ENCODE measurements around the gene FTH1. TPM values are rescaled to one million over a fixed set of nuclear protein-coding genes. Genes with fewer than 3 reads are reported as not detected.

The FTH1 gene
- total RNA-seq, 1 experiment from 2014 or later = 2,484 TPM

DNA sequence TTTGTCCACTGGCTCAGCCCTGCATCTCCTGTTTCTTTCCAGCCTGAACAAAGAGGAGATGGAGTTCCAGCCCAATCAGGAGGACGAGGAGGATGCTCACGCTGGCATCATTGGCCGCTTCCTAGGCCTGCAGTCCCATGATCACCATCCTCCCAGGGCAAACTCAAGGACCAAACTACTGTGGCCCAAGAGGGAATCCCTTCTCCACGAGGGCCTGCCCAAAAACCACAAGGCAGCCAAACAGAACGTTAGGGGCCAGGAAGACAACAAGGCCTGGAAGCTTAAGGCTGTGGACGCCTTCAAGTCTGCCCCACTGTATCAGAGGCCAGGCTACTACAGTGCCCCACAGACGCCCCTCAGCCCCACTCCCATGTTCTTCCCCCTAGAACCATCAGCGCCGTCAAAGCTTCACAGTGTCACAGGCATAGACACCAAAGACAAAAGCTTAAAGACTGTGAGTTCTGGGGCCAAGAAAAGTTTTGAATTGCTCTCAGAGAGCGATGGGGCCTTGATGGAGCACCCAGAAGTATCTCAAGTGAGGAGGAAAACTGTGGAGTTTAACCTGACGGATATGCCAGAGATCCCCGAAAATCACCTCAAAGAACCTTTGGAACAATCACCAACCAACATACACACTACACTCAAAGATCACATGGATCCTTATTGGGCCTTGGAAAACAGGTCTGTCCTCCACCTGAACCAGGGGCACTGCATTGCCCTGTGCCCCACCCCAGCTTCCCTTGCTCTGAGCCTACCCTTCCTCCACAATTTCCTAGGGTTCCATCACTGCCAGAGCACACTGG lies 5.0 kb downstream of the FTH1 start:
- Histone ChIP-seq H3K36me3 (ENCODE audit: insufficient read depth, low read length, poor library complexity, severe bottlenecking) (peaks cover 38% of the 10 kb centered on the region), H3K9me3 (ENCODE audit: low read depth, low read length, poor library complexity, severe bottlenecking) (no peaks in the 10 kb centered on the region), H3K4me1 (ENCODE audit: insufficient read depth, low read length, poor library complexity, severe bottlenecking) (peaks cover 16% of the 10 kb centered on the region), H3K4me3 (ENCODE audit: low read depth, low read length, poor library complexity, severe bottlenecking) (no peak overlapping the region), H3K27me3 (replicated peaks; ENCODE audit: insufficient read depth, low read depth, low read length, poor library complexity) (no peaks in the 10 kb centered on the region), H3K27ac (ENCODE audit: low read depth, low read length, poor library complexity, severe bottlenecking) (no peak overlapping the region)
- BruUV-seq (replicated peaks) = no TSS peak
- no peak for DNase-seq (ENCODE audit: low spot score)
- ChIA-PET POLR2A (ENCODE audit: low non-redundant PET) (no interaction called here), CTCF (no interaction called here)
- intact Hi-C loops (cut with micrococcal nuclease; ENCODE audit: unreplicated experiment) = no loop called here
- no peak for TF ChIP-seq EZH2 (IDR thresholded peaks at IDR 0.05; ENCODE audit: borderline replicate concordance, low read depth, low read length, poor library complexity, severe bottlenecking)
- no peak for TF ChIP-seq CTCF (conservative IDR thresholded peaks at IDR 0.05; ENCODE audit: low read depth, low read length)

GRCh38 chr11:61961570-61962212 lies 5.7 kb downstream of the FTH1 start:
- ChIA-PET CTCF (no interaction called here), POLR2A (ENCODE audit: low non-redundant PET) (no interaction called here)
- intact Hi-C loops (cut with micrococcal nuclease; ENCODE audit: unreplicated experiment) = no loop called here
- no peak for DNase-seq (ENCODE audit: low spot score)
- Histone ChIP-seq H3K27ac (ENCODE audit: low read depth, low read length, poor library complexity, severe bottlenecking) (no peak overlapping the region), H3K4me3 (ENCODE audit: low read depth, low read length, poor library complexity, severe bottlenecking) (no peak overlapping the region), H3K9me3 (ENCODE audit: low read depth, low read length, poor library complexity, severe bottlenecking) (no peaks in the 10 kb centered on the region), H3K4me1 (ENCODE audit: insufficient read depth, low read length, poor library complexity, severe bottlenecking) (peaks cover 16% of the 10 kb centered on the region), H3K27me3 (replicated peaks; ENCODE audit: insufficient read depth, low read depth, low read length, poor library complexity) (no peaks in the 10 kb centered on the region), H3K36me3 (ENCODE audit: insufficient read depth, low read length, poor library complexity, severe bottlenecking) (peaks cover 38% of the 10 kb centered on the region)
- no TSS peak for BruUV-seq (replicated peaks)
- TF ChIP-seq EZH2 (IDR thresholded peaks at IDR 0.05; ENCODE audit: borderline replicate concordance, low read depth, low read length, poor library complexity, severe bottlenecking) (no peak), CTCF (conservative IDR thresholded peaks at IDR 0.05; ENCODE audit: low read depth, low read length) (no peak)

DNA sequence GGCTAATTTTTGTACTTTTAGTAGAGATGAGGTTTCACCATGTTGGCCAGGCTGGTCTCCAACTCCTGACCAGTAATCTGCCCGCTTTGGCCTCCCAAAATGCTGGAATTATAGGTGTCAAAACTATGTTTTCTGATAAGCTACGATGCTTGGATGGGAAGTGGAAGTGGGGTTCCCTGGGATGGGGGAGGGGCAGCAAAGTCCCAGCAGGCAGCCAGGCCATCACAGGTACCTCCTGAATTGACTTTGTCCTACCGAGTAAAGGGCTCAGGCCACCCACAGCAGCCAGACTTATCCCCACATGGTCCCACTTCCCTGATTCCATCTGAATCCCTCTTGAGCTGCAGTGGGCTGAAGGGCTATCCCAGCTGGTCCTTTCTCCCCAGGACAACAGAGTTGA lies 6.9 kb downstream of the FTH1 start:
- TF ChIP-seq EZH2 (IDR thresholded peaks at IDR 0.05; ENCODE audit: borderline replicate concordance, low read depth, low read length, poor library complexity, severe bottlenecking) = no peak
- TF ChIP-seq CTCF (conservative IDR thresholded peaks at IDR 0.05; ENCODE audit: low read depth, low read length) = no peak
- Histone ChIP-seq H3K4me1 (ENCODE audit: insufficient read depth, low read length, poor library complexity, severe bottlenecking) (peaks cover 16% of the 10 kb centered on the region), H3K27ac (ENCODE audit: low read depth, low read length, poor library complexity, severe bottlenecking) (no peak overlapping the region), H3K4me3 (ENCODE audit: low read depth, low read length, poor library complexity, severe bottlenecking) (no peak overlapping the region), H3K36me3 (ENCODE audit: insufficient read depth, low read length, poor library complexity, severe bottlenecking) (peaks cover 27% of the 10 kb centered on the region), H3K27me3 (replicated peaks; ENCODE audit: insufficient read depth, low read depth, low read length, poor library complexity) (no peaks in the 10 kb centered on the region), H3K9me3 (ENCODE audit: low read depth, low read length, poor library complexity, severe bottlenecking) (no peaks in the 10 kb centered on the region)
- ChIA-PET CTCF (interaction anchor here (1.2 kb wide), 1 partner anchor 62 kb away, joined by 5 read pairs; no protein-coding TSS in a partner anchor), POLR2A (ENCODE audit: low non-redundant PET) (interaction anchor here (1.6 kb wide), 1 partner anchor 11 kb away, joined by 5 read pairs; no protein-coding TSS in a partner anchor)
- no peak for DNase-seq (ENCODE audit: low spot score)
- intact Hi-C loops (cut with micrococcal nuclease; ENCODE audit: unreplicated experiment) = no loop called here
- no TSS peak for BruUV-seq (replicated peaks)
